ENCODE data around the gene LIN7A.
A peak's percentile ranks its signal among the peaks of the same experiment; 100 is the strongest.

LIN7A gene

GRCh38 chr12:80749456-80749855 lies 188.3 kb downstream of the LIN7A start:
- Histone ChIP-seq H3K9me3 (ENCODE audit: control insufficient read depth, low read length) (no peaks in the 10 kb centered on the region), H3K27me3 (replicated peaks; ENCODE audit: control insufficient read depth, insufficient read depth, low read length) (no peaks in the 10 kb centered on the region), H3K9ac (ENCODE audit: low read length) (no peak overlapping the region), H3K36me3 (ENCODE audit: control insufficient read depth, insufficient read depth, low read length, severe bottlenecking) (no peaks in the 10 kb centered on the region), H3K4me1 (ENCODE audit: control insufficient read depth, insufficient read depth, low read length) (no peaks in the 10 kb centered on the region), H3K4me3 (ENCODE audit: low read length) (no peak overlapping the region)
- DNase-seq (ENCODE audit: low read depth): no peak

GRCh38 chr12:80747800-80748199 lies 189.9 kb downstream of the LIN7A start:
- no peaks in the 10 kb centered on the region for H3K4me1 ChIP-seq (ENCODE audit: control insufficient read depth, insufficient read depth, low read length)

GRCh38 chr12:80745851-80746505 lies 191.8 kb downstream of the LIN7A start:
- Histone ChIP-seq H3K36me3 (ENCODE audit: control insufficient read depth, insufficient read depth, low read length, severe bottlenecking) (no peaks in the 10 kb centered on the region), H3K27me3 (replicated peaks; ENCODE audit: control insufficient read depth, insufficient read depth, low read length) (no peaks in the 10 kb centered on the region), H3K4me3 (ENCODE audit: low read length) (no peak overlapping the region), H3K4me1 (ENCODE audit: control insufficient read depth, insufficient read depth, low read length) (no peaks in the 10 kb centered on the region), H3K9me3 (ENCODE audit: control insufficient read depth, low read length) (no peaks in the 10 kb centered on the region), H3K9ac (ENCODE audit: low read length) (no peak overlapping the region)
- DNase-seq (ENCODE audit: low read depth): peak; percentile 14

More at GRCh38 chr12:80747800-80748199, 189.9 kb downstream of the LIN7A start:
- no peak overlapping the region for H3K4me3 ChIP-seq (ENCODE audit: low read length)
- no peak overlapping the region for H3K9ac ChIP-seq (ENCODE audit: low read length)
- H3K36me3 ChIP-seq (ENCODE audit: control insufficient read depth, insufficient read depth, low read length, severe bottlenecking): no peaks in the 10 kb centered on the region
- DNase-seq (ENCODE audit: low read depth): no peak
- no peaks in the 10 kb centered on the region for H3K9me3 ChIP-seq (ENCODE audit: control insufficient read depth, low read length)
- no peaks in the 10 kb centered on the region for H3K27me3 ChIP-seq (replicated peaks; ENCODE audit: control insufficient read depth, insufficient read depth, low read length)
